Neural cell (in vitro differentiated cells): Measurements from ENCODE around the gene TYW1B. TPM values are rescaled to one million over a fixed set of nuclear protein-coding genes. Genes with fewer than 3 reads are reported as not detected.
"Not testable (repeated sequence)": the region's sequence is repeated elsewhere in the genome, so short reads cannot be mapped to it uniquely, and the experiment has no call there.

Source experiments
- H2AFZ ChIP-seq: fragments of 200-600, 300-800 bp; sonication (generic), shearing (Covaris generic); 2 replicates; pipeline ENCODE4 v1.6.0; 2014; ENCODE audit warnings: low read depth, mild to moderate bottlenecking, antibody characterized with exemption, low read length, moderate library complexity
- H3F3A ChIP-seq: fragments of 200-600 bp; shearing (Covaris generic); 2 replicates; pipeline ENCODE4 v1.6.1; 2016; ENCODE audit warnings: mild to moderate bottlenecking, moderate library complexity, mixed read lengths, antibody characterized with exemption, low read length; ENCODE audit not compliant: insufficient read depth, poor library complexity, severe bottlenecking
- H3K27ac ChIP-seq: fragments of 200-600, 300-800 bp; sonication (generic), shearing (Covaris generic); 2 replicates; pipeline ENCODE4 v1.5.1; 2014; ENCODE audit warnings: mild to moderate bottlenecking, low read length, moderate library complexity
- H3K27me3 ChIP-seq: fragments of 300-800, 200-600 bp; sonication (generic), shearing (Covaris generic); 2 replicates; pipeline ENCODE4 v1.6.0; 2014; ENCODE audit warnings: mild to moderate bottlenecking, low read depth, low read length, moderate library complexity; ENCODE audit not compliant: insufficient read depth
- H3K36me3 ChIP-seq: fragments of 300-800, 200-600 bp; sonication (generic), shearing (Covaris generic); 2 replicates; pipeline ENCODE4 v1.5.1; 2014; ENCODE audit warnings: mild to moderate bottlenecking, antibody characterized with exemption, low read length, moderate library complexity; ENCODE audit not compliant: insufficient read depth
- H3K4me2 ChIP-seq: fragments of 300-800, 200-600 bp; sonication (generic), shearing (Covaris generic); 2 replicates; pipeline ENCODE4 v1.6.0; 2014; ENCODE audit warnings: mild to moderate bottlenecking, low read length
- H3K4me3 ChIP-seq: fragments of 300-800, 200-600 bp; sonication (generic), shearing (Covaris generic); 2 replicates; pipeline ENCODE4 v1.5.1; 2014; ENCODE audit warnings: mild to moderate bottlenecking, low read length, moderate library complexity
- H3K79me2 ChIP-seq: fragments of 200-600 bp; shearing (Covaris generic); replicated peaks from 2 replicates; pipeline ENCODE4 v1.6.0; 2014; ENCODE audit warnings: mild to moderate bottlenecking, low read length, moderate library complexity; ENCODE audit not compliant: insufficient read depth
- H3K9ac ChIP-seq: fragments of 300-800, 200-600 bp; sonication (generic), shearing (Covaris generic); 2 replicates; pipeline ENCODE4 v1.6.1; 2016; ENCODE audit warnings: mild to moderate bottlenecking, low read length, mixed read lengths
- H3K9me2 ChIP-seq: fragments of 200-600 bp; shearing (Covaris generic); 2 replicates; pipeline ENCODE4 v1.6.1; 2016; ENCODE audit warnings: mild to moderate bottlenecking, low read length, mixed read lengths; ENCODE audit not compliant: insufficient read depth
- H3K9me3 ChIP-seq: fragments of 200-600, 300-800 bp; sonication (generic), shearing (Covaris generic); 2 replicates; pipeline ENCODE4 v1.6.1; 2016; ENCODE audit warnings: mild to moderate bottlenecking, mixed run types, low read length, moderate library complexity, mixed read lengths
- H4K20me1 ChIP-seq: fragments of 200-600 bp; shearing (Covaris generic); 2 replicates; pipeline ENCODE4 v1.6.1; 2016; ENCODE audit warnings: mild to moderate bottlenecking, mixed run types; ENCODE audit not compliant: insufficient read depth
- polyA plus RNA-seq: library from polyadenylated mRNA; depleted of rRNA; stranded (reverse); fragments of >200 nt; gene quantifications from 2 replicates; pipeline ENCODE4 v1.2.3, GENCODE V29; 2014

Gene TYW1B
- polyA plus RNA-seq, 1 donor from 2014 or later = 0.97 TPM

DNA sequence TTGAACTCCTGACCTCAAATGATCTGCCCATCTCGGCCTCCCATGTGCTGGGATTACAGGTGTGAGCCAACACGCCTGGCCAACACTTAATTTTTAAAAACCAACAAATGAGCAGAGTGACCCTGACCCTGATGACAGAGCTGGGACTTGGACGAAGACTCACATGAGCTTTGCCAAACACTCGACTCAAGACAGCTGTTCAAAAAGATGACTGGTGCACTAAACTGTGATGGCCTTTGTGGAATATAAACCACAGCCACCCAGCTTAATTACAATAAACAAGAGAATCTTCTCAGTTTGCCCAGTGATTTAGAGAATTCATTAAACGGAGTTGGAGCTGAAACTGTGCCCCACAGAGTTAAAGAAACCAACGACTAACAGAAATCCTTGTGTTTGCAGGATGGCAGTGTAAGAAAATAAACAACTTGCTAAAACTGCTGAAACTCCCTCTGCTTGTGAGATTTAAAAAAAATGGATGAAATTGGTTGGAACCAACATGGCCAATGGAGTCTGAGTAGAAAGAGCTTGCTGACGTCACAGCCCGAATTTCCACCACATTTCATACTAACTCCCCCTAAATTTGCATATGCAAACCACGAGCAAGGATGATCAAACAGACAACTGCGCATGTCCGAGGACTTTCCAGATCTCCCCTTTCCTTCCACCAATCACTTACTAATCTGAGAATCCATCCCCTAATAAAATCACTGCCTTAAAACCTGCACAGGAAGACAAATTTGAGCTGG is 209.4 kb downstream of the TYW1B start:
- H3K4me3 ChIP-seq, H3K9me3 ChIP-seq, H3K36me3 ChIP-seq, H3K9ac ChIP-seq, H3K27me3 ChIP-seq, H3K9me2 ChIP-seq, H3K27ac ChIP-seq, H3K79me2 ChIP-seq, H3F3A ChIP-seq, H2AFZ ChIP-seq, H4K20me1 ChIP-seq, H3K4me2 ChIP-seq: not testable (repeated sequence)

DNA sequence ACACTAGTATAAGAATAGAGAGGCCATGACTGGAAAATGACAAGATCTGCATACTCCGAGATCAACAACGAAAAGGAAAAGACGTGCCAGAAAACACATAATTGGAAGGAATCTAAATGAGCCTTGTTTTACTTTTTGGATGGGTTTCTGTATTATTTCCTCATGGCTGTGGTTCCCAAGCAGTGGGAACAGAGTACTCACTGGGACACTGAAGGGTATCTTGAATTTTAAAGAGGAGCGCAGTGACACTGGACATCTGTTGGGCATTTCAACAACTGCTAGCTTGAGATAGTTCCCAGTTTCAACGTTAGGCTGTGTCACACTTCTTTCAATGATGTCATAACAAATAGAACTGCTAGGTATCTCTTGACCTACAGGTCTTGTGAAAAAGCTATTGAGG is 218.2 kb downstream of the TYW1B start:
- not testable (repeated sequence) for H3K9me3 ChIP-seq, H3K9ac ChIP-seq, H3K4me3 ChIP-seq, H3K9me2 ChIP-seq, H2AFZ ChIP-seq, H4K20me1 ChIP-seq, H3K27me3 ChIP-seq, H3K27ac ChIP-seq, H3K4me2 ChIP-seq, H3K36me3 ChIP-seq, H3K79me2 ChIP-seq, H3F3A ChIP-seq

GRCh38 chr7:72607988-72608387 is 220.0 kb downstream of the TYW1B start:
- not testable (repeated sequence) for H3K9ac ChIP-seq, H3K79me2 ChIP-seq, H3K4me2 ChIP-seq, H3F3A ChIP-seq, H3K27ac ChIP-seq, H3K27me3 ChIP-seq, H2AFZ ChIP-seq, H3K9me2 ChIP-seq, H3K9me3 ChIP-seq, H4K20me1 ChIP-seq, H3K4me3 ChIP-seq, H3K36me3 ChIP-seq

- not testable (repeated sequence) for H3K4me2 ChIP-seq, H4K20me1 ChIP-seq, H3F3A ChIP-seq, H3K4me3 ChIP-seq, H3K27me3 ChIP-seq, H3K9me3 ChIP-seq, H3K9ac ChIP-seq, H3K79me2 ChIP-seq, H2AFZ ChIP-seq, H3K9me2 ChIP-seq, H3K27ac ChIP-seq, H3K36me3 ChIP-seq
Measured at GRCh38 chr7:72605863-72606431, 222.1 kb downstream of the TYW1B start.

DNA sequence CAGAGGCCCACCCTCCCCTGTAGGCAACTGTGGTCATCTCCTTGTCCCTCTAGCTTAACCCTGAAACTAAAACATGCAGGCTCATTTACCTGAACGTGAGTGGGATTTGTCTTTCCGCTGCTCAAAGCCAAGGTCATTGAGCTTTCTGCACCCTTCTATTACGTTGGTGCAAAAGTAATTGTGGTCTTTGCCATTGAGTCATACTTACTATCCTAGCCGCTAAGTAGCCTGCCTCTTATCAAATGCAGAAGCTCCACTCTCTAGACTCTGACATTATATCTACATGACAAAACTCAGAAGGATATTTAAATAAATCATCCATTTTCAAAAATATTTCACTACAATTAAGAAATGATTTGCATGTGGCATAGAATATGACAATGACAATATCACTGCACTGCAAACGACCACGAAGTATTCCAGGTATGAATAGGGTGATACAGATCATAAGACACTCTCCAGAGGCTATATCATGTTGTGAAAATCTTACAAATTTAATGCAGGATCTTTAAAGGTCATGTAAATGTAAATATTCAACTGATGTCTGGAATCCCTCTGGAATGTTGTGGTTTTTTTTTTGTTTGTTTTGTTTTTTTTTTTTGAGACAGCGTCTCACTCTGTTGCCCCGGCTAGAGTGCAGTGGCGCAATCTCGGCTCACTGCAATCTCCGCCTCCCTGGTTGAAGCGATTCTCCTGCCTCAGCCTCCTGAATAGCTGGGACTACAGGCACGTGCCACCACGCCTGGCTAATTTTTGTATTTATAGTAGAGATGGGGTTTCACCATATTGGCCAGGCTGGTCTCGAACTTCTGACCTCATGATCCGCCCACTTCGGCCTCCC is 223.0 kb downstream of the TYW1B start:
- H3K36me3 ChIP-seq, H3K9ac ChIP-seq, H3K9me3 ChIP-seq, H3K4me3 ChIP-seq, H3K27me3 ChIP-seq, H3K27ac ChIP-seq, H3K9me2 ChIP-seq, H3F3A ChIP-seq, H4K20me1 ChIP-seq, H2AFZ ChIP-seq, H3K4me2 ChIP-seq, H3K79me2 ChIP-seq: not testable (repeated sequence)

DNA sequence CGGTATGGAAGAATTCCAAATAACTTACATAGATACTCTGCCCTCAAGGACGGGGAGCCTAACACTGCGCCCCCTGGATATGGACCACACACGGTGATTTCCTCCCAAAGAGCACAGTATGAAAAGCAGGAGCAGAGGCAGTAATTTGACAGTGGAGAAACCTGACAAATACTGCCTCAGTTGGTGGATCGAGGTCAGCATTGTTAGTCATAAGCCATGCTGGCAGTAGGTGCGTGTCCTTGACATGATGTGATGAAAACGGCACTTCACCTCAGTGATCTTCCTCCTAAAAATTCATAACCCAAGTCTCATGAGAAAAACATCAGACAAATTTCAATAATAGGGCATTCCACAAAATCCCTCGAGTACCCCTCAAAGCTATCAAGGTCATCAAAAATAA is 224.5 kb downstream of the TYW1B start:
- not testable (repeated sequence) for H3K27me3 ChIP-seq, H3K36me3 ChIP-seq, H3K4me3 ChIP-seq, H3K9ac ChIP-seq, H4K20me1 ChIP-seq, H3F3A ChIP-seq, H3K4me2 ChIP-seq, H3K79me2 ChIP-seq, H3K9me3 ChIP-seq, H3K9me2 ChIP-seq, H2AFZ ChIP-seq, H3K27ac ChIP-seq
